Thyroid gland (tissue), 4 donors: ENCODE measurements around the gene TIAM2. TPM values are rescaled to one million over a fixed set of nuclear protein-coding genes. Genes with fewer than 3 reads are reported as not detected.
A peak's percentile ranks its signal among the peaks of the same experiment; 100 is the strongest.
"Not testable (repeated sequence)": the region's sequence is repeated elsewhere in the genome, so short reads cannot be mapped to it uniquely, and the experiment has no call there.

Experiments
- DNase-seq, 2 donors: peaks; one replicate each; pipeline ENCODE4 v3.0.0-alpha.2; 2019
- H3K27ac ChIP-seq, 3 donors: fragments of 200-600 bp; sonication (generic); 1 replicate in 2 of 3; 2 replicates in 1 of 3; pipeline ENCODE4 v1.5.1; 2016 to 2019; ENCODE audit warnings: mild to moderate bottlenecking in 1 of 3, moderate library complexity in 1 of 3
- H3K27me3 ChIP-seq: fragments of 200-600 bp; sonication (generic); one replicate; pipeline ENCODE4 v1.5.1; 2019
- H3K36me3 ChIP-seq, 2 donors: fragments of 200-600 bp; sonication (generic); one replicate each; pipeline ENCODE4 v1.5.1; 2016 to 2019
- H3K4me1 ChIP-seq, 2 donors: fragments of 200-600 bp; sonication (generic); one replicate each; pipeline ENCODE4 v1.5.1; 2017 to 2019
- H3K4me3 ChIP-seq, 3 donors: fragments of 200-600 bp; sonication (generic); replicated peaks in 1 of 3; 1 replicate in 2 of 3; 2 replicates in 1 of 3; pipeline ENCODE4 v1.5.1; 2016; ENCODE audit warnings: mild to moderate bottlenecking in 1 of 3
- H3K9me3 ChIP-seq: fragments of 200-600 bp; sonication (generic); one replicate; pipeline ENCODE4 v1.5.1; 2017
- POLR2A ChIP-seq, 2 donors: fragments of 450-650 bp; IDR thresholded peaks; one replicate each; pipeline ENCODE4 v1.6.1; 2017; ENCODE audit warnings: antibody characterized with exemption in 2 of 2, mild to moderate bottlenecking in 2 of 2, moderate library complexity in 1 of 2
- WGBS, 2 donors: methylation state at CpG; one replicate each; pipeline ENCODE4 v1.1.5; 2017; 5-methylcytosine and 5-hydroxymethylcytosine counted together
- intact Hi-C: fragments of 100-400 bp; cut with DNase I; formaldehyde crosslinking; loops from one replicate; pipeline ENCODE4 v1.15.1; 2023
- total RNA-seq, 4 donors: library from RNA; depleted of rRNA; stranded (reverse); fragments of >200 nt; gene quantifications; one replicate each; pipeline ENCODE4 v1.2.3, GENCODE V29; 2016
- TF ChIP-seq, protein P1 (sequence below), 6 experiments: fragments of 200-600 bp in 3 of 6; fragments of 450-650 bp in 3 of 6; sonication (generic) in 3 of 6; IDR thresholded peaks; one replicate each; pipeline ENCODE4 v1.5.1; 2016 to 2019; ENCODE audit warnings: antibody characterized with exemption in 6 of 6, mild to moderate bottlenecking in 2 of 6, inconsistent platforms in 1 of 6, moderate library complexity in 1 of 6

The TIAM2 gene
- total RNA-seq, 4 donors from 2014 or later = 11.1 to 26.1 (median 18.5) TPM

GRCh38 chr6:155212616-155213380, 217.7 kb downstream of the TIAM2 start:
- WGBS, 2 donors = 88 to 94% methylated on average over 16 of the region's 16 CpGs
- Histone ChIP-seq H3K36me3 (no peaks in the 10 kb centered on the region), H3K27ac (peak overlapping the region; percentile 89 to 95 (median 90)), H3K4me1 (peaks cover 25 to 36% of the 10 kb centered on the region in 2 donors), H3K9me3 (no peaks in the 10 kb centered on the region), H3K27me3 (no peaks in the 10 kb centered on the region), H3K4me3 (no peak overlapping the region)
- intact Hi-C loops = no loop called here
- peak; percentile 17 to 33 for DNase-seq
- TF ChIP-seq, protein P1, sequence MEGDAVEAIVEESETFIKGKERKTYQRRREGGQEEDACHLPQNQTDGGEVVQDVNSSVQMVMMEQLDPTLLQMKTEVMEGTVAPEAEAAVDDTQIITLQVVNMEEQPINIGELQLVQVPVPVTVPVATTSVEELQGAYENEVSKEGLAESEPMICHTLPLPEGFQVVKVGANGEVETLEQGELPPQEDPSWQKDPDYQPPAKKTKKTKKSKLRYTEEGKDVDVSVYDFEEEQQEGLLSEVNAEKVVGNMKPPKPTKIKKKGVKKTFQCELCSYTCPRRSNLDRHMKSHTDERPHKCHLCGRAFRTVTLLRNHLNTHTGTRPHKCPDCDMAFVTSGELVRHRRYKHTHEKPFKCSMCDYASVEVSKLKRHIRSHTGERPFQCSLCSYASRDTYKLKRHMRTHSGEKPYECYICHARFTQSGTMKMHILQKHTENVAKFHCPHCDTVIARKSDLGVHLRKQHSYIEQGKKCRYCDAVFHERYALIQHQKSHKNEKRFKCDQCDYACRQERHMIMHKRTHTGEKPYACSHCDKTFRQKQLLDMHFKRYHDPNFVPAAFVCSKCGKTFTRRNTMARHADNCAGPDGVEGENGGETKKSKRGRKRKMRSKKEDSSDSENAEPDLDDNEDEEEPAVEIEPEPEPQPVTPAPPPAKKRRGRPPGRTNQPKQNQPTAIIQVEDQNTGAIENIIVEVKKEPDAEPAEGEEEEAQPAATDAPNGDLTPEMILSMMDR (IDR thresholded peaks at IDR 0.05) = no peak
- TF ChIP-seq POLR2A (IDR thresholded peaks at IDR 0.05) = no peak

DNA sequence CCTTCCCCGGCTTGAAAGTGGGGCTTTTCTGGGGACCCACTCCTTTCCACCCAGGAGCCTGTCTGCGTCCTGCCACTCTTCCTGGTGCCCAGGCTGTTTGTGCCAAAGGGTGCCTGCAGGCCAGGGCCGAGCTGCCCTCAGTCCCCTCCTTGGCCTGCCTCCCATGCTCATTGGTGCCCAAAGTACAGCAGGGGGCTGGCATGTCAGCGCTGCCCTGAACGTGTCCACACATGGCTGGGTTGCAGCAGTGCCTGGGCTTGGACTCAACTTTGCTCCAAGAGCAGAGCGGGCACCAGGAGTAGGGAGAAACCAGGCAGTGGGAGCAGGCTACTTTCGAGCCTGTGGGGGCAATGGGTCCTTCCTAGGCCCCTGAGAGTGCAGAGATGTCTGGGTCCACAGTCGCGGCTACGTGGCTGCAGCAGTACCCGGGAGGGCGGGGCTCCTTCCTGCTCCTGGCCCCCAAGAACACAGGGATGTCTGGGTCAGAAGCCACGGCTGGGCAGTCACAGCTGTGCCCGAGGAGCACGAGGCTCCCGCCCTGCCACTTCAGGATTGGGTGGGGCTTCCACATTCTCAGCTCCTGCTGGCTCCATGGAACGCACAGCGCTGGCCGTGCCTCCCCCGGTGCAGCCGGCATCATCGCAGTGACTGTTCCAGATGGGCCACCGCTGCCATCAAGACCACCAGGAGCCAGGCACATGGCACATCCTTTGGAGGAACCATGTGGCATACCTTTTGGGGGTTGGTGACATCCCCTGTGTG, 218.7 kb downstream of the TIAM2 start:
- H3K4me3 ChIP-seq = no peak overlapping the region
- no peaks in the 10 kb centered on the region for H3K36me3 ChIP-seq
- H3K4me1 ChIP-seq = peaks cover 33 to 45% of the 10 kb centered on the region in 2 donors
- peak in 1 of 2 donors; percentile 79 for TF ChIP-seq POLR2A (IDR thresholded peaks at IDR 0.05)
- TF ChIP-seq, protein P1 (IDR thresholded peaks at IDR 0.05) = no peak
- H3K27ac ChIP-seq = peak overlapping the region; percentile 89 to 95 (median 90)
- no peaks in the 10 kb centered on the region for H3K9me3 ChIP-seq
- no peaks in the 10 kb centered on the region for H3K27me3 ChIP-seq
- DNase-seq = peak; percentile 95 to 96
- intact Hi-C loops = no loop called here
- WGBS, 2 donors = 43 to 49% methylated on average over 7 to 20 of the region's 23 CpGs

- peaks cover 51 to 66% of the 10 kb centered on the region in 2 donors for H3K4me1 ChIP-seq
- TF ChIP-seq, protein P1 (IDR thresholded peaks at IDR 0.05) = no peak
- TF ChIP-seq POLR2A (IDR thresholded peaks at IDR 0.05) = no peak
- DNase-seq = no peak
- no peaks in the 10 kb centered on the region for H3K27me3 ChIP-seq
- no peaks in the 10 kb centered on the region for H3K36me3 ChIP-seq
- H3K4me3 ChIP-seq = no peak overlapping the region
- no peaks in the 10 kb centered on the region for H3K9me3 ChIP-seq
- 86 to 95% methylated on average over 4 of the region's 4 CpGs for WGBS, 2 donors
- intact Hi-C loops = no loop called here
- H3K27ac ChIP-seq = peak overlapping the region; percentile 65 to 90 (median 89)
Measured at GRCh38 chr6:155215906-155216305, 220.8 kb downstream of the TIAM2 start.

GRCh38 chr6:155216312-155217046, 221.4 kb downstream of the TIAM2 start:
- Histone ChIP-seq H3K27ac (peak overlapping the region; percentile 65 to 90 (median 89)), H3K4me3 (no peak overlapping the region), H3K36me3 (no peaks in the 10 kb centered on the region), H3K9me3 (no peaks in the 10 kb centered on the region), H3K27me3 (no peaks in the 10 kb centered on the region), H3K4me1 (peaks cover 51 to 69% of the 10 kb centered on the region in 2 donors)
- no peak for DNase-seq
- TF ChIP-seq POLR2A (IDR thresholded peaks at IDR 0.05) = peak in 1 of 2 donors; percentile 23
- TF ChIP-seq, protein P1 (IDR thresholded peaks at IDR 0.05) = no peak
- WGBS, 2 donors = 62 to 72% methylated on average over 10 to 11 of the region's 11 CpGs
- intact Hi-C loops = no loop called here

DNA sequence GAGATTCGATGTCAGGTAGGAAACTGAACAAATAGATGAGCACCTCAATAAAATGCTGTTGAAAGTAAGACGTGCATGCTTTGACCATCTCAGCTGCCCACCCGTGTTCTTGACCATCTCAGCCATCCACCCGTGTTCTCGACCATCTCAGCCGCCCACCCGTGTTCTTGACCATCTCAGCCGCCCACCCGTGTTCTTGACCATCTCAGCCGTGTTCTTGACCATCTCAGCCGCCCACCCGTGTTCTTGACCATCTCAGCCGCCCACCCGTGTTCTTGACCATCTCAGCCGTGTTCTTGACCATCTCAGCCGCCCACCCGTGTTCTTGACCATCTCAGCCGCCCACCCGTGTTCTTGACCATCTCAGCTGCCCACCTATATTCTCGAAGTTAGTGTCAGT, 223.6 kb downstream of the TIAM2 start:
- peak overlapping the region; percentile 78 to 92 (median 90) for H3K27ac ChIP-seq
- H3K36me3 ChIP-seq, intact Hi-C loops, H3K4me3 ChIP-seq, DNase-seq, H3K9me3 ChIP-seq, H3K27me3 ChIP-seq: not testable (repeated sequence)
- 92 to 93% methylated on average over 20 of the region's 20 CpGs for WGBS, 2 donors
- peaks cover 36 to 56% of the 10 kb centered on the region in 2 donors for H3K4me1 ChIP-seq
